Astrocyte (in vitro differentiated cells and primary cell): ENCODE data around the gene SPATA2.

Experiments
- EZH2 ChIP-seq: IDR thresholded peaks from 2 replicates; pipeline ENCODE4 v1.6.1; 2012; ENCODE audit warnings: mild to moderate bottlenecking, low read length, inconsistent platforms; ENCODE audit not compliant: insufficient read depth
- TF ChIP-seq, protein P1 (sequence below): IDR thresholded peaks from 2 replicates; pipeline ENCODE4 v1.5.1; 2011; ENCODE audit warnings: low read depth, mild to moderate bottlenecking, inconsistent platforms, low read length, moderate library complexity; ENCODE audit not compliant: insufficient read depth

DNA sequence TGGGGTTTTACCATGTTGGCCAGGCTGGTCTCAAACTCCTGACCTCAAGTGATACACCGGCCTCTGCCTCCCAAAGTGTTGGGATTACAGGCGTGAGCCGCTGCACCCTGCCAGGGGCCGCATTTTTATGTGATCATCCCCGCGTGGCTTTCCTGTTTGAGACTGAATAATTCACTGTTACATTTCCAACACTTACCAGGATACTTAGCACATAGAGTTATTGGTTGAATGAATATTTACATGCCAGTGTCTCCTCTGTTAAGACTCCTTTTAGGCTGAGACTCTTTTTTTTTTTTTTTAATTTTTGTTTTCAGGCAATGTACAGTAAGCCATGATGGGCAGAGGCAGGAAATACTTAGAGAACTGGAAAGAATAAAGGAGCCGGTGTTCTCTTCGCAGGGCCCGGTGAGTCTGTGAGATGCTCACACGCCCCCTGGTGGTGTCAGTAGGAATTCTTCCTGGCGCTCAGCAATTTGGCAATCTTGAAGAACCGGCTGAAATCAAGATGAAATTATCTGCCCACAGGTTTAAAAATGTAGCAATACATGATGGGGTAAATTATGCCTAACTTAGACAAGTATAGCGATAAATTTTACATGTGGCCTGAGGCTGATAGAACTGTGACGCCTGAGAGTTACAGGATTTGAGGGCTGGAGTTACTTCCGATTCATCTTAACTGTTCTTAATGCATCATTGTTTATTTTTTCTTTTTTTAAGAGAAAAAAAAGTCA lies 13.2 kb upstream of the SPATA2 start:
- TF ChIP-seq, protein P1, sequence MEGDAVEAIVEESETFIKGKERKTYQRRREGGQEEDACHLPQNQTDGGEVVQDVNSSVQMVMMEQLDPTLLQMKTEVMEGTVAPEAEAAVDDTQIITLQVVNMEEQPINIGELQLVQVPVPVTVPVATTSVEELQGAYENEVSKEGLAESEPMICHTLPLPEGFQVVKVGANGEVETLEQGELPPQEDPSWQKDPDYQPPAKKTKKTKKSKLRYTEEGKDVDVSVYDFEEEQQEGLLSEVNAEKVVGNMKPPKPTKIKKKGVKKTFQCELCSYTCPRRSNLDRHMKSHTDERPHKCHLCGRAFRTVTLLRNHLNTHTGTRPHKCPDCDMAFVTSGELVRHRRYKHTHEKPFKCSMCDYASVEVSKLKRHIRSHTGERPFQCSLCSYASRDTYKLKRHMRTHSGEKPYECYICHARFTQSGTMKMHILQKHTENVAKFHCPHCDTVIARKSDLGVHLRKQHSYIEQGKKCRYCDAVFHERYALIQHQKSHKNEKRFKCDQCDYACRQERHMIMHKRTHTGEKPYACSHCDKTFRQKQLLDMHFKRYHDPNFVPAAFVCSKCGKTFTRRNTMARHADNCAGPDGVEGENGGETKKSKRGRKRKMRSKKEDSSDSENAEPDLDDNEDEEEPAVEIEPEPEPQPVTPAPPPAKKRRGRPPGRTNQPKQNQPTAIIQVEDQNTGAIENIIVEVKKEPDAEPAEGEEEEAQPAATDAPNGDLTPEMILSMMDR, result peak; percentile 99
- no peak for TF ChIP-seq EZH2
